ENCODE data around the gene SCN8A.
A peak's percentile ranks its signal among the peaks of the same experiment; 100 is the strongest.

Gene SCN8A

DNA sequence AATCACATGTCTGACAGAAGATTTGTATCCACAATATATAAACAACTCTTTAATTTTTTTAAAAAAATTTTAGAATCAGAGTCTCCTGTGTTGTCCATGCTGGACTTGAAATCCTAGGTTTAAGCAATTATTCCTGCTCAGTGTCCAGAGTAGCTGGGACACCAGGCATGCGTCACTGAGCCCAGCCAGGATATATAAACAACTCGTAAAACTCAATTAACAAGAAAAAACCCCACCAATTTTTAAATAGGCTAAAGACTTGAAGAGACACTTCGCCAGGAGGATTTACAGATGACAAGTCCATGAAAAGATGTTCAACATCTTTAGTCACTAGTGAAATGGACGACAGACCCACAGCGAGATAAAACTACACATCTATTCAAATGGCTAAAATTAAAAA lies 2.0 kb upstream of the SCN8A start:
- H3K4me3 ChIP-seq (ENCODE audit: low read length), result no peak overlapping the region
- TF ChIP-seq, protein P1, sequence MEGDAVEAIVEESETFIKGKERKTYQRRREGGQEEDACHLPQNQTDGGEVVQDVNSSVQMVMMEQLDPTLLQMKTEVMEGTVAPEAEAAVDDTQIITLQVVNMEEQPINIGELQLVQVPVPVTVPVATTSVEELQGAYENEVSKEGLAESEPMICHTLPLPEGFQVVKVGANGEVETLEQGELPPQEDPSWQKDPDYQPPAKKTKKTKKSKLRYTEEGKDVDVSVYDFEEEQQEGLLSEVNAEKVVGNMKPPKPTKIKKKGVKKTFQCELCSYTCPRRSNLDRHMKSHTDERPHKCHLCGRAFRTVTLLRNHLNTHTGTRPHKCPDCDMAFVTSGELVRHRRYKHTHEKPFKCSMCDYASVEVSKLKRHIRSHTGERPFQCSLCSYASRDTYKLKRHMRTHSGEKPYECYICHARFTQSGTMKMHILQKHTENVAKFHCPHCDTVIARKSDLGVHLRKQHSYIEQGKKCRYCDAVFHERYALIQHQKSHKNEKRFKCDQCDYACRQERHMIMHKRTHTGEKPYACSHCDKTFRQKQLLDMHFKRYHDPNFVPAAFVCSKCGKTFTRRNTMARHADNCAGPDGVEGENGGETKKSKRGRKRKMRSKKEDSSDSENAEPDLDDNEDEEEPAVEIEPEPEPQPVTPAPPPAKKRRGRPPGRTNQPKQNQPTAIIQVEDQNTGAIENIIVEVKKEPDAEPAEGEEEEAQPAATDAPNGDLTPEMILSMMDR (conservative IDR thresholded peaks at IDR 0.05; ENCODE audit: low read length), result no peak
- no peak for DNase-seq (ENCODE audit: low read depth)

DNA sequence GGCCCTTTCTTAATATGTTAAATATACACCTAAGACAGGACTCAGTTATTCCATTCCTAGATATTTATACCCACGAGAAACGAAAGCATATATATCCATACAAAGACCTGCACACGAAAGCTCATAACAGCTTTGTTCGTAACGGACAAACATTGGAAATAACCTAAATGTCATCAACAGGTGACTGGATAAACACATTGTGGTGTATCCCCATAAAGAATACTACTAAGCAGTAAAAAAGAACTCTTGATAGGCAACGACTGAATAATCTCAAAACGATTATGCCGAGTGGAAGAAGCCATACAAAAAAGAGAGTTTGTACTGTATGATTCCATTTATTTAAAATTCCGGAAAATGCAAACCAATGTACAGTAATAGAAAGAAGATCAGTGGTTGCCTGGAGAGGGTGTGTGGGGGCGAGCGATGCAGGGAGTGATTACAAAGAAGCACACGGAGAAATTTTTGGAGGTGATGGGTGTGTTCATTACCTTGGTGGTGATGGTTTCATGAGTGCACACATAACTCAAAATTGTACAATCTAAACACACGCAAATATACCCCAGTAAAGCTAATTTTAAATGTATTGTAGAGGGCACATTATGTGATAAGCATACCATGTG lies 1.4 kb upstream of the SCN8A start:
- TF ChIP-seq, protein P1 (conservative IDR thresholded peaks at IDR 0.05; ENCODE audit: low read length), result no peak
- no peak for DNase-seq (ENCODE audit: low read depth)
- H3K4me3 ChIP-seq (ENCODE audit: low read length), result peak overlapping the region; percentile 77

DNA sequence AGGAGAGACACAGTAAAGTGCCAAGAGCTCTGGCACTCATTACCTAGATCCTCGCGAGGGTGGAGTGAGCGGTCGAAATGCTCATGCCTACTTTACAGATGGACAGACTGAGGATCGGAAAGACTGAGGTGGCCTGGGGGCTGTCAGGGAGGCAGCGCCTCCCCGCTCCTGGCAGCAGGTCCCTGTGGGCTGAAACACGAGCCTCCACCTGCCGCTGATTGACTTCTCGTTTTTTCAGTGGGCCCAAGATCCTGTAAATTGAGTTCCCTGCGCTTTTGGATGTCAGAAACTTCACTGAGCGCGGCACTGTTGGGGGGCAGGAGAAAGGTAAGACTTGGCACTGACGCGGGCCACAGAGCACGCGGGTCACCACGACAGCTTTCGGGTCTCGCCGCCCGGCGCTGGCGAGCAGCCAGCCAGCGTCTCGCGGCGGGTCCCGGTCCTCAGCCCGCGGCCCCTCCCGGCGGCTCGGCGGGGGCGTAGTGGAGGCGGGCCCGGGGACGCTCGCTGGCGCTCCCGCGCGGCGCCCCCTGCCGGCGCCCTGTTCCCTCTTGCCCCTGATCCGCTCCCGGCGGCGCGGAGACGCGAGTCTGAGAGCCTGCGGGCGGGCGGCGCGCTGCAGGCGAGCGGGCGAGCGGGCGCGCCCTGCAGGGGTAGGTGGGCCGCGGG lies 552 bp upstream of the SCN8A start:
- peak; percentile 76 for DNase-seq (ENCODE audit: low read depth)
- TF ChIP-seq, protein P1 (conservative IDR thresholded peaks at IDR 0.05; ENCODE audit: low read length), result peak; percentile 40
- peak overlapping the region; percentile 77 for H3K4me3 ChIP-seq (ENCODE audit: low read length)

DNA sequence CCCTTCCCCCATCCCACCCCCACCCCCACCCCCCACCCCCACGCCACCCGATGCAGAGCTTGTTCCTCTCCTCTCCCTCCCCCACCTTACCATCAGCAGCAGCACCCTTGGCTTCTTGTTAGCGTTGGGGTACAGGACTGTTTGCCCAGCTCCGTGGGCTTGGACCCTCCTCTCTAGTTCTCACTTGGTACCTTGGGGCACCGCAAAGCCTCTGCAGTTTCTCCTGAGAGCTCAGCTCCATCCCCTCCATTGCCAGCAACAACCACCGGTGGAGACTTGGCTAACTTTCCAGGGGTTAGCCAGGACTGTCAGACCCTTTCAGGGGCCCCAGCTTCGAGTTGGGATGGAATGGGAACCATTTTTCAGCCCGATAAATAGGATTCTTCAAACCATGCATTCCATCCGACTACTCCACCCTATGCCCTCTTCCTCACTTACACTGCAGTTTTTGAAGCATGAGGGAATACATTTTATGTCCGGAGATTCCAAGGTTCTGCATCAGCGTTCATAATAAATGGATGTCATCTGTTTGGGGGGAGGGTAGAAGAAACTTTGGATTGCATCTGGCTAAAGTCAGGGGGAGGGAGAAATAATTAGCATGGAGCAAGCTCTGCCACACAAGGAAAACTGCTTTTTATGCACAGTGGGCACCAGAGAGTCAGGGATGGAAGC lies 1.1 kb downstream of the SCN8A start:
- peak overlapping the region; percentile 86 for H3K4me3 ChIP-seq (ENCODE audit: low read length)
- TF ChIP-seq, protein P1 (conservative IDR thresholded peaks at IDR 0.05; ENCODE audit: low read length), result no peak
- DNase-seq (ENCODE audit: low read depth), result peak; percentile 91

DNA sequence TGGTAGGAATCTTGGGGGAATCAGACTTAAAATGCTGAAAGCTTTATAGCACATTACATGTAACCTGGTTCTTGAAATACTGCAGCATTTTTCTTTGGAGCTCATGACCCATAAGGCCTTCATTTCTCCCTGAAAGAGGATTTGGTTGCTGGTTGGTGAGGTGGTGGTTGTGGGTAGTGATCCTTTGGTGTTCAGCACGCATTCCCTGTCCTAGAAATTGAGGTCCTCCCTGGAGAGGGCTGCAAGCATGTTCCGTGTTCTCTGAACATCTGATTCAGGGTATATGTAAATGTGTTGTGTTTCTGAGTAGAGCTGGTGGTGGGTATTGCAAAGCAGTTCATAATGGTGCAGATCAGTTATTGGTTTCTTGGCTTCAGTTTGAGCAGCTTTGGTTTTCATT lies 2.0 kb downstream of the SCN8A start:
- peak overlapping the region; percentile 86 for H3K4me3 ChIP-seq (ENCODE audit: low read length)
- DNase-seq (ENCODE audit: low read depth), result no peak
- TF ChIP-seq, protein P1 (conservative IDR thresholded peaks at IDR 0.05; ENCODE audit: low read length), result no peak

DNA sequence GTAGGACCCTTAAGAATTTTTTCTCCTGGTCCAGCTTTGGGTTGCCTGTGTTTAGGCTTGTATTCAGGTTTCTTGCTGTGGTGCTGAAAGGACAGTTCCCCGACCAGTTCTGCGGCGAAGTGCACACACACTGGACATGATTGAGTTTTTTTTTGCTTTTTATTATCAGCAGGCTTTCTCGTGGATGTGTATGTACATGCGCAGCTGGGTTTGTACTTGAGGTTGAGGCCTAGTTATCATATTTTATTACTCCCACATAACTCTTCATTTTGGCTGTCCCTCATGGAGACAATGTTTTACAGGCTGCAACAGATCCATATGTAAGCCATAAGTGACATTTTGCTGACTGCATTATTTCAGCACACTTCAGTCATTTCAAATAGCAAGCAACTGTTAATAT lies 2.5 kb downstream of the SCN8A start:
- peak; percentile 70 for DNase-seq (ENCODE audit: low read depth)
- TF ChIP-seq, protein P1 (conservative IDR thresholded peaks at IDR 0.05; ENCODE audit: low read length), result no peak
- no peak overlapping the region for H3K4me3 ChIP-seq (ENCODE audit: low read length)

DNA sequence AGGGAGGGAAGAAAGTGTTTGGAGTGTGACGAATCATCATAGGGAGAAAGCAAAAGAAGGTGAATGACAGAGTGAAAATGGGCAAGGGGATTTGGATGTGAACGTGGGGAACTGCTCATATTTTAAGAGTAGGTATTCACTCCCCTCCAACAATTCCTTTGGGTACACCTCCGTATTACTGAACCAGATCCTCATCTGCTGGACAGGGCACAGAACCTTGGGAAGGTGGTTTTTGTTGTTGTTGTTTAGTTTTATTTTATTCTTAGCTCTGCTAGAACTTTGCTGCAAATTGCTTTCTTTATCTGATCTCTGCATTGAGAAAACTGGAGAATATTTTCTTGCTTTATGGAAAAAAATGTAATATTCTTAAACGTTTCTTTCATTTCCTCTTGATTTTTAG lies 7.1 kb downstream of the SCN8A start:
- no peak overlapping the region for H3K4me3 ChIP-seq (ENCODE audit: low read length)
- TF ChIP-seq, protein P1 (conservative IDR thresholded peaks at IDR 0.05; ENCODE audit: low read length), result no peak
- no peak for DNase-seq (ENCODE audit: low read depth)
